Colonic mucosa (tissue), 4 donors: ENCODE data around the gene SH3PXD2A. TPM values are rescaled to one million over a fixed set of nuclear protein-coding genes. Genes with fewer than 3 reads are reported as not detected.

Source experiments
- DNase-seq: peaks from one replicate; pipeline ENCODE4 v3.0.0-alpha.2; 2020
- H3K27ac ChIP-seq: fragments of 200-600 bp; one replicate; pipeline ENCODE4 v1.8.0; 2021
- H3K27me3 ChIP-seq: fragments of 200-600 bp; one replicate; pipeline ENCODE4 v1.8.0; 2021
- H3K36me3 ChIP-seq: fragments of 200-600 bp; one replicate; pipeline ENCODE4 v1.8.0; 2021
- H3K4me1 ChIP-seq: fragments of 200-600 bp; one replicate; pipeline ENCODE4 v1.8.0; 2021; ENCODE audit warnings: mild to moderate bottlenecking
- H3K4me3 ChIP-seq: fragments of 200-600 bp; one replicate; pipeline ENCODE4 v1.8.0; 2021
- H3K9ac ChIP-seq, 2 donors: one replicate each; pipeline ENCODE4 v1.7.0; 2013; ENCODE audit warnings: control low read depth in 2 of 2, low read depth in 2 of 2, low read length in 2 of 2
- H3K9me3 ChIP-seq: fragments of 200-600 bp; one replicate; pipeline ENCODE4 v1.8.0; 2021
- intact Hi-C: fragments of 100-400 bp; cut with DNase I; formaldehyde crosslinking; loops from one replicate; pipeline ENCODE4 v1.14.1; 2022
- total RNA-seq, 2 donors: library from RNA; stranded (reverse); fragmentation: NEBNext Ultra II Directional in 1 of 2; extraction: Animal tissue kit (Norgen Biotek cat#: 25700) in 1 of 2; gene quantifications; one replicate each; pipeline ENCODE4 v1.2.1, GENCODE V29; 2021
- TF ChIP-seq, protein P1 (sequence below): fragments of 200-600 bp; IDR thresholded peaks from one replicate; pipeline ENCODE4 v1.8.0; 2022; ENCODE audit warnings: antibody characterized with exemption, mild to moderate bottlenecking
- donor health status: healthy.
- donor health status: DM: no; HTN: no; CAD: no.
- donor health status: DM: no; HTN: no; CAD: no.

SH3PXD2A gene
- total RNA-seq, 2 donors from 2014 or later: 37.5 to 40.8 TPM

DNA sequence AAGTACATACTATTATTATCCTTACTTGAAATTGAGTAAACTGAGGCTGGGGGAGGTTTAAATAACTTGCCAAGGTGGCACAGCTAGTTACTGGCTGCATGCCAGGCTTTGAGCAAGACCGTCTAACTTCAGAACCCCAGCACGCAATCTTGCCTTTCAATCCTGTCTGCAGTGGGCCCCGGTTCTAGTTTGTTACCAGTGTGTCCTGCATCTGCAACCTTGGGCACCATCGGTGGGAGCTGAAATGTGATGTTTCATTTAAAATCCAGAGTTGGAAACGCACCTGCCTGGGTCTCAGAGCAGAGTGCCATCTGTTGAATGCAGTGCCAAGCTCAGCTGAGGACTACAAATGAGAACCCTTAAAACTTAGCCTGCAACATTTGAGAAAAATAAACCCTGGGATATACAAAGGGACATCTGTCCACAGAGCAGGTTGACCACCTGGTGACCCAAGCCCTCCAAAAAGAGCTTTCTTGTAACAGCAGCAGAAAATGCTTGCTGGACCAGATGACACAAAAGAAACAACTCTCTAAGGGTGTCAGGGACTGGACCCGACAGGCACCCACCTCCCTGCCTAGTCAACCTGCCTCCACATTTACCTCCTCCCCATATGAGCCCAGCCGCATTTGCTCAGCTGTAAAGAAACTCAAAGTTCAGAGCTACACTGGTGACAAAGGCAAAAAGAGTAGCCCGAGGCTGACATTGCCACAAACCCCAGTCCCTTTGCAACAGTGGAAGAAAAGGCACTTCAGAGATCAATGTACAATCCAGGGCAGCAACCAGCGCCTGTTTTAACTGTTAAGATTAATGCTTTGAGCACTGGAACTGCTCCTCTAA is 1.7 kb downstream of the SH3PXD2A start:
- H3K27me3 ChIP-seq: no peaks in the 10 kb centered on the region
- peak overlapping the region; percentile 51 for H3K27ac ChIP-seq
- intact Hi-C loops: loop anchor here (10.0 kb wide), 1 partner anchor 69 kb away; no protein-coding TSS in a partner anchor
- peak overlapping the region; percentile 79 for H3K4me3 ChIP-seq
- peak overlapping the region; percentile 48 to 79 for H3K9ac ChIP-seq
- TF ChIP-seq, protein P1, sequence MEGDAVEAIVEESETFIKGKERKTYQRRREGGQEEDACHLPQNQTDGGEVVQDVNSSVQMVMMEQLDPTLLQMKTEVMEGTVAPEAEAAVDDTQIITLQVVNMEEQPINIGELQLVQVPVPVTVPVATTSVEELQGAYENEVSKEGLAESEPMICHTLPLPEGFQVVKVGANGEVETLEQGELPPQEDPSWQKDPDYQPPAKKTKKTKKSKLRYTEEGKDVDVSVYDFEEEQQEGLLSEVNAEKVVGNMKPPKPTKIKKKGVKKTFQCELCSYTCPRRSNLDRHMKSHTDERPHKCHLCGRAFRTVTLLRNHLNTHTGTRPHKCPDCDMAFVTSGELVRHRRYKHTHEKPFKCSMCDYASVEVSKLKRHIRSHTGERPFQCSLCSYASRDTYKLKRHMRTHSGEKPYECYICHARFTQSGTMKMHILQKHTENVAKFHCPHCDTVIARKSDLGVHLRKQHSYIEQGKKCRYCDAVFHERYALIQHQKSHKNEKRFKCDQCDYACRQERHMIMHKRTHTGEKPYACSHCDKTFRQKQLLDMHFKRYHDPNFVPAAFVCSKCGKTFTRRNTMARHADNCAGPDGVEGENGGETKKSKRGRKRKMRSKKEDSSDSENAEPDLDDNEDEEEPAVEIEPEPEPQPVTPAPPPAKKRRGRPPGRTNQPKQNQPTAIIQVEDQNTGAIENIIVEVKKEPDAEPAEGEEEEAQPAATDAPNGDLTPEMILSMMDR: no peak
- peak; percentile 48 for DNase-seq
- H3K9me3 ChIP-seq: no peaks in the 10 kb centered on the region
- no peaks in the 10 kb centered on the region for H3K36me3 ChIP-seq
- H3K4me1 ChIP-seq: peaks cover 43% of the 10 kb centered on the region

DNA sequence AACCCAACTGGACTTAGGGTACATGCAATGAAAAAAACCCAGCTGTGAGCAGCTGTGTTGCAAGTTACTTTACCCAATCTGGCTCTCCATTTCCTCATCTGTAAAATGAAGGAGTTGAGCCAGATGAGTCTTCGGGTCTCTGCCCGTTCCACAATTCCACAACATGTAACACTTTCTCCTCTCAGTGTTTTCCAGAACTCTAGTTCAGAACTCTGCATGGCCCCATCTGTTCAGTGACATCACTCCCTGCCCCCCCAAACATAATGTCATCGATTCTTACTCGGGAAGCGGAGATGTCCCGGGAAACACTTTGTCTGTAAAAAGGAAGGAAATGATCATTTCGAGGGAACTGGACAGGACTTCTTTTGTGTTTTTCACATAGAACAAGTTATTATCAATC is 2.5 kb downstream of the SH3PXD2A start:
- TF ChIP-seq, protein P1: no peak
- no peaks in the 10 kb centered on the region for H3K36me3 ChIP-seq
- H3K27ac ChIP-seq: peak overlapping the region; percentile 51
- DNase-seq: peak; percentile 36
- H3K4me3 ChIP-seq: peak overlapping the region; percentile 2
- no peaks in the 10 kb centered on the region for H3K27me3 ChIP-seq
- H3K9me3 ChIP-seq: no peaks in the 10 kb centered on the region
- H3K4me1 ChIP-seq: peaks cover 43% of the 10 kb centered on the region
- intact Hi-C loops: loop anchor here (10.0 kb wide), 1 partner anchor 68 kb away; no protein-coding TSS in a partner anchor
- H3K9ac ChIP-seq: peak overlapping the region in 1 of 2 donors; percentile 76

DNA sequence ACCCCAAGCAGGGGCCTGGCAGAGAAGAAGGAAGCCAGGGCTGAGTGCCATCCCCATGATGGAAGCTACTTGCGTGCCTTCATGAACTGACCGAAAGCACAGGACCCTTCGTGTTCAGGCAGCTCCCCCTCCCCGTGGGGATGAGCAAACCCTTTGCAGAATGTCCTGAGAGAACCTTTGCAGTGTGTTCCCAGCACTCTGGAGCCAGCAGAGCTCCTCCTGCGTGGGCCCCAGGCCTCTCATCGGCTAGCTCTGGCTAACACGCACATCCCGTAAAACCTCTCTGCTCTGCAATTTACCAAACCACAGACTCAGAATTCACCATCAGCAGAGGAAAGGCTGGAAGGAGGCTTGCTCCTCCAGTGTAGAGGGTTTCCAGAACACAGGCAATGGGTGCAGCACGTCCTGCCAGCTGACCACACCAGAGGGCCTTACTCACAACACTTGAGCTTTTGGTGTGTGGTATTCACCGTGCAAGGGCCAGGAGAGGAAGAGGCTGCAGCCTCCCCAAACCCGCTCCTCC is 3.1 kb downstream of the SH3PXD2A start:
- Histone ChIP-seq H3K4me1 (peaks cover 44% of the 10 kb centered on the region), H3K27me3 (no peaks in the 10 kb centered on the region), H3K9me3 (no peaks in the 10 kb centered on the region), H3K9ac (peak overlapping the region in 1 of 2 donors; percentile 76), H3K36me3 (no peaks in the 10 kb centered on the region), H3K27ac (peak overlapping the region; percentile 51), H3K4me3 (peak overlapping the region; percentile 2)
- intact Hi-C loops: loop anchor here (10.0 kb wide), 1 partner anchor 67 kb away; no protein-coding TSS in a partner anchor
- TF ChIP-seq, protein P1: no peak
- DNase-seq: peak; percentile 64

DNA sequence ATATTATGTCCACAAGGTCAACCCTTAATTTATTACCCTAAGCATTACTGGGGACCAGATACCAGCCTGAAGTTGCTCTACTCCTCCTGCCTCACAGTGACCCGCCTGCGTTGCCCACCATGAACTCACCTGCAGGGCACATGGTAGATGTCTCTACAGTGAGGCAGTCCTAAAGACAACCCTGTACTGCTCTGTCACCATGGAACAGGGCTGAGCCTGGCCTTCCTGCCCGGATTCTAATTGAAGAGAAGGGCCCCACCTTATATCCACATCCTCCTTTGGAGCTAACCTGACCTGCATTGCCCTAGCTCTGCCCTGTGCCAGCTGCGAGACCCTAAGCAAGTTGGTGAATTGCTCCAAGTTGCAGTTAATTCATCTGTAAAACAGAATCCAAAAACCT is 4.1 kb downstream of the SH3PXD2A start:
- intact Hi-C loops: loop anchor here (10.0 kb wide), 1 partner anchor 66 kb away; no protein-coding TSS in a partner anchor
- Histone ChIP-seq H3K9ac (peak overlapping the region in 1 of 2 donors; percentile 76), H3K4me1 (peaks cover 54% of the 10 kb centered on the region)

DNA sequence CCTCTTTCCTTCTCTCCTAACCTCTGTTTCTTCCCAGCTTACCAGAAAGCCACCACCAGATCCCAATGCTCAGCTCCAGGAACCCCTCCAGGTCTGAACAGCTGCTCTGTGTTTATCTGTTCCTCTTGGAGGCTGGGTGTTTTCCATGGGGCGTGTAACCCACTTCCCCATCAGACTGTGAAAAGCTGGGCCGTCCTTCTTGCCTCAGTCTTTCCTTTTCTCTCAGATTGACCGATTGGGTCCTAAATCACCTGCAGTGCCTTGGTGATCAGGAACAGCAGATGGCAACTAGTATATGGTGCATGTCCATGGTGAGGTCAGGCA is 4.8 kb downstream of the SH3PXD2A start:
- no peaks in the 10 kb centered on the region for H3K9me3 ChIP-seq
- peaks cover 61% of the 10 kb centered on the region for H3K4me1 ChIP-seq
- no peaks in the 10 kb centered on the region for H3K36me3 ChIP-seq
- peak overlapping the region; percentile 51 for H3K27ac ChIP-seq
- H3K9ac ChIP-seq: peak overlapping the region; percentile 60
- TF ChIP-seq, protein P1: no peak
- DNase-seq: peak; percentile 52
- intact Hi-C loops: loop anchor here (10.0 kb wide), 1 partner anchor 66 kb away; no protein-coding TSS in a partner anchor
- H3K27me3 ChIP-seq: no peaks in the 10 kb centered on the region
- no peak overlapping the region for H3K4me3 ChIP-seq

More for the DNA sequence above, 4.1 kb downstream of the SH3PXD2A start:
- Histone ChIP-seq H3K4me3 (no peak overlapping the region), H3K9me3 (no peaks in the 10 kb centered on the region), H3K36me3 (no peaks in the 10 kb centered on the region), H3K27ac (peak overlapping the region; percentile 51), H3K27me3 (no peaks in the 10 kb centered on the region)
- TF ChIP-seq, protein P1: no peak
- peak; percentile 59 for DNase-seq
